Subcutaneous adipose tissue (tissue), 4 donors: ENCODE data around the gene PARP8. TPM values are rescaled to one million over a fixed set of nuclear protein-coding genes. Genes with fewer than 3 reads are reported as not detected.

Experiments
- total RNA-seq, 4 donors: library from RNA; depleted of rRNA; stranded (reverse); fragments of >200 nt; gene quantifications; one replicate each; pipeline ENCODE4 v1.1.0, GENCODE V29; 2016
- TF ChIP-seq, protein P1 (sequence below): fragments of 450-650 bp; IDR thresholded peaks from one replicate; pipeline ENCODE4 v1.5.1; 2016; ENCODE audit warnings: low read depth, mild to moderate bottlenecking, control low read depth, antibody characterized with exemption, moderate library complexity

PARP8 gene
- total RNA-seq, 4 donors from 2014 or later: 9.4 to 39.3 (median 28.6) TPM

DNA sequence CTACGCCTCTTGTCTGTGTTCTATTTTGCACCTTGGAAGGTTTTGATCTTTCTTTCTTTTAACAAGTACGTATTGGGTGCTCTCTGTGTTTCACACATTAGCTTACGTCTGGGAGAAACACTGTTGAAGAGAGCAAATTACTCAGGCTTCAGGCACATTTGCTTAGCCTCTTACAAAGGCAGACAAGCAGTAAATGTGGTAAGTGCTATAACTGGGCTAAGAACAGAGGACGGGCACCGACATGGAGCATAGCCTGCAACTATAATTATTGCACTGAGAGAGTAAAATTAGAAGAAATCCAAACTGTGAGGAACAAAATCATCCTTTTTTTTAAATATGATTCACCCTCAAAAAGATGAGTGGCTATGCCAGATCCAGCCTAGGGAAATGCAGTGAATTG, 9.4 kb upstream of the PARP8 start:
- TF ChIP-seq, protein P1, sequence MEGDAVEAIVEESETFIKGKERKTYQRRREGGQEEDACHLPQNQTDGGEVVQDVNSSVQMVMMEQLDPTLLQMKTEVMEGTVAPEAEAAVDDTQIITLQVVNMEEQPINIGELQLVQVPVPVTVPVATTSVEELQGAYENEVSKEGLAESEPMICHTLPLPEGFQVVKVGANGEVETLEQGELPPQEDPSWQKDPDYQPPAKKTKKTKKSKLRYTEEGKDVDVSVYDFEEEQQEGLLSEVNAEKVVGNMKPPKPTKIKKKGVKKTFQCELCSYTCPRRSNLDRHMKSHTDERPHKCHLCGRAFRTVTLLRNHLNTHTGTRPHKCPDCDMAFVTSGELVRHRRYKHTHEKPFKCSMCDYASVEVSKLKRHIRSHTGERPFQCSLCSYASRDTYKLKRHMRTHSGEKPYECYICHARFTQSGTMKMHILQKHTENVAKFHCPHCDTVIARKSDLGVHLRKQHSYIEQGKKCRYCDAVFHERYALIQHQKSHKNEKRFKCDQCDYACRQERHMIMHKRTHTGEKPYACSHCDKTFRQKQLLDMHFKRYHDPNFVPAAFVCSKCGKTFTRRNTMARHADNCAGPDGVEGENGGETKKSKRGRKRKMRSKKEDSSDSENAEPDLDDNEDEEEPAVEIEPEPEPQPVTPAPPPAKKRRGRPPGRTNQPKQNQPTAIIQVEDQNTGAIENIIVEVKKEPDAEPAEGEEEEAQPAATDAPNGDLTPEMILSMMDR: no peak

DNA sequence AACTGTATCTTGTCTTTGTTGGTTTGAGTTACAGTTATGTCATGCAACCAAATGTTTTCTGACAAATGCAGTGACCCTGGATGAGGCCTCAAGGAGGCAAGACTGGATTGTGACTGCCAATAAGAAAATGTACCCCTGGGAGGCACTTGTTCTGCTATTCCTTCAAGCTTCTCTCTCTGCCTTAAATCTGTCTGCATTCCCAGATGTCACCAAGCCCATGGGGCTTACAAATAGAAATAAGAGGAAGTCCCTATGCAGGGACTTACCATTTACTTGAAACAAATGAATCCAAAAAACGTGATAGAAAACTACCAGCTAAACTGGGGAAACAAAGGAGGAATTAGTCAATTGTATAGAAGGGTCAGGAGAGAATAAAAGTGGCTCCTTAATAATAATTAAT, 8.2 kb upstream of the PARP8 start:
- TF ChIP-seq, protein P1: no peak

DNA sequence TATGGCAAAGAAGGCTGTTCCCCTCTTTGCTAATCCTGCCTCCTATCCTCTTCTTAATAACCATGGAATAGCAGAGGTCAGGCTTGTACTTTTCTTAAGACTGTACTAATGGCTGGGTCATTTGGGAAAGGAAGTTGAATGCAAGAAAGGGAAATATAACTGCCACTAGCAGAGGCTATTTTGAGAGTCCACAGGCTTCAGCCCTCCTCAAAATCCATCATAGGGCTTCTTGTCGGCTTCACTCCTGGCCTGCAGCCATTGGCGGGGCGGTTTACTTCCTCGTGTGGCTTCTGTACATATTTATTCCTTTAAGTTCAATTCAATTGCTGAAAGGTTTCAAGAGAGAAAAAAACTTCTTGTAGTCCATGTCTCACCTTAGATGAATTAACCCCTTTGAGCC, 2.8 kb upstream of the PARP8 start:
- TF ChIP-seq, protein P1: no peak

DNA sequence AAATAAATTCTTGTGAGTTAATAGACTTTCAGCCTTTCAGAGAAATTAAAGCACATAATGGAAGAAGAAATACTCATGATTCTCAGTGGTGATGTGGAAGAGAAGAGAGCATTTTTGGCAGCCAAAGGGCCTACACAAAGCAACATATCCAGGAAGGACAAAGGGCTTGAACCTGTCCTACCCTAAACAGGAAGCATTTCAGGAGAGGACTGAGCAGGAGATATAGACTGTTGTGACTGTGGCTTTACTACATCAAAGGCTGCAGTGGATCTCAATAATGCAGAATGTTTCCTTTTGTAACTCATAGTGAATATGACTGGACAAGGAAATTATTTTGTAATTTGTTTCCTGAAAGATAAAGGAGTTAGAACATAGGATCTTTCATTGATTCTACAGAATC, 1.3 kb upstream of the PARP8 start:
- TF ChIP-seq, protein P1: no peak

DNA sequence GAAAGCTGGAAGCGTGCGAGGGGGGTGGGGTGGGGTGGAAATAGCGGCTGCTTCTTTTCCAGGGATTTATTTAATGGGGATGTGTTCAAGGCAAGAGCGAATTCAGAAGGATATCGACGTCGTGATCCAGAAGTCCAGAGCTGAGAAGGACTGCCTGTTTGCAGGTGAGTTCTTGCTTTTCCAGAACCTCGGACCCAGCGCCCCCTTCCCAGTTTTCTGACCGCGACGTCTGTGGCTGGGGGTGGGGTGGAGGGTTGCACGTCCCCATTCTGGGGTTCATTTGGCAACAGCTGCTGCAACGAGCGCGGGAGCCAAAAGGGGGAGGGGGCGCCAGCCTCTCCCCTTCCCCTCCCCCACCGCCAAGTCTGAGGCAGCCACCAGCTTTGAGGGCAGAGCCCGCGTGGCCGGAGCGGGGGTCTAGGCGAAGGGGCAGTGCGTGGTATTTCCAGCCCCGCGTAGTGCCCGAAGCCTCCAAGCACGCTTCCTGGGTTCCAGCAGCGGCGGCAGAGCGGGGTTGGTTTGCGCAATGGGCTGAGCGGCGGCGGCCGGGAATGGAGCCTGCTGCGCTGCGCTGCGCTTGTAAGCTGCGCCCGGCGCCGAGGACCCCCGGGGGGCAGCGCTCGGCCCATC, 701 bp downstream of the PARP8 start:
- TF ChIP-seq, protein P1: no peak

DNA sequence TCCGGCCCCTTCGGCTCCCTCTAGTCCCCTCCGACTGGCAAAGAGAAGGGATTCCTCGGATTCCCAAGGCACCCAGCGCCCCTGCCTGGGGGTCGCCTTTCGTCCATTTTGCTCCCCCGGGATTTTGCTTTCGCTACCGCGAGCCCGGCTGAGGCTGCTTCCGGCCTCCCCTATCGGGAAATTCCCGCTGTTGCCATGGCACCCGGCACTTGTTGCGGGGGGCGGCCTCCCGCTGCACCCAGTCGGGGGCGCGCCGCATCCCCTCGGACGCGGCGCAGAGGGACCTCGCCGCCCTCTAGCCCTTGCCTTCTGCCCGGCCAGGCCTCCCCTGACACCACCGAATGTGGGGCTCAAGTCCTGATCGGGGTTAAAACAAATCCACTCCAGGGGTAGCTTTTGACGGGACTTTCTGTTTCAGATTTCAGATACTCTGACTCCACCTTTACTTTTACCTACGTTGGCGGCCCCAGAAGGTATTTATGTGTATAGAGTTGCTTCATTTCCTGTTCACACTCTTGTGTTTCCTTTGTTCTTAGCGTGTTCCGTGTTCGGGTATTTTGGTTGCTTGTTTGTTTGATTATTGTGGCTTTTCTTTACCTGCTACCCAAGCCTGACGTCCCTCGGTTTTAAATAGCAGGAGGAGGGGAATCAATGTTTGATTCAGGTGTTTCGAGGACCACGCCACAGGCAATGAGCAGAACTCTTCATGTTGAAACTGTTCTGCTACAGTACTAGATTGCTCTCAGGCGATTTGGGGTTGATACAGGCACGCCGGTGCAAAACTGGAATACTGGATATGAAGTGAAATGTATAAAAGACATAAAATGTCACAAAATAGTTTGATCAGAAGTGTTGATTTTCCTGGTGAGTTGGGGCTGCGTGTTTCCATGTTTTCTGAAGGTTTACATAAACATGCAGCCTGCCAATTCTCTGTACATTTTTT, 1.5 kb downstream of the PARP8 start:
- TF ChIP-seq, protein P1: no peak

DNA sequence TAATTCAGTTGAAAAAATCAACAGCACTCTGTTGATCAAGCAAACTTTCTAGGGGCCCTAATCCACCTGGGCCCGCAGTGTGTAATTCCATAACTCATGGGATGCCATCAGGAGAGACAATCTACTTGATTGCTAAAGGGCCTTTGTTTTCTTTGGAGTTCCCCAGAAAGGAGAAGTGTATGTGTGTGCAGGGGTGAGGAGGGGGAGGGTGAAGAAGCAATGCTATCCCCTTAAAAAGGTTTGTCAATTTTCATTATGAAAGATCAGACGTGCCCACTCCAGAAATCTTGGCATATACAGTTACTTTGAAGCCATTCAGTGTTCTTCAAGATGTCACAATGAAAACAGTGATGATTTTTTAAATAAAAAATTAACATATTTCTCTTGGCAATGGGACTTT, 6.2 kb downstream of the PARP8 start:
- TF ChIP-seq, protein P1: no peak
